Vagina (tissue), 2 donors: Measurements from ENCODE around the gene IRF6. TPM values are rescaled to one million over a fixed set of nuclear protein-coding genes. Genes with fewer than 3 reads are reported as not detected.

Experiments
- DNase-seq, 2 donors: peaks; one replicate each; pipeline ENCODE4 v3.0.0-alpha.2; 2017; ENCODE audit errors: extremely low spot score in 2 of 2
- H3K27ac ChIP-seq: fragments of 200-600 bp; sonication (generic); one replicate; pipeline ENCODE4 v1.5.1; 2019
- H3K27me3 ChIP-seq: fragments of 200-600 bp; sonication (generic); one replicate; pipeline ENCODE4 v1.5.1; 2019
- H3K36me3 ChIP-seq, 2 donors: fragments of 200-600 bp; sonication (generic); one replicate each; pipeline ENCODE4 v1.5.1; 2017 to 2019
- H3K4me1 ChIP-seq: fragments of 200-600 bp; sonication (generic); one replicate; pipeline ENCODE4 v1.5.1; 2019
- H3K4me3 ChIP-seq, 2 donors: fragments of 200-600 bp; sonication (generic); 1 replicate in 1 of 2; 2 replicates in 1 of 2; pipeline ENCODE4 v1.5.1; 2016 to 2019
- H3K9me3 ChIP-seq: fragments of 200-600 bp; sonication (generic); one replicate; pipeline ENCODE4 v1.5.1; 2019
- POLR2A ChIP-seq, 2 donors: fragments of 450-650 bp; IDR thresholded peaks; one replicate each; pipeline ENCODE4 v1.6.1; 2017; ENCODE audit warnings: antibody characterized with exemption in 2 of 2, mild to moderate bottlenecking in 2 of 2, moderate library complexity in 2 of 2
- POLR2AphosphoS5 ChIP-seq, 2 donors: sonication (generic); formaldehyde crosslinking; IDR thresholded peaks; one replicate each; pipeline ENCODE4 v1.9.0; 2017; ENCODE audit warnings: antibody characterized with exemption in 2 of 2, mild to moderate bottlenecking in 2 of 2, low read depth in 1 of 2; ENCODE audit not compliant: insufficient read depth in 1 of 2
- intact Hi-C: fragments of 100-400 bp; cut with DNase I; formaldehyde crosslinking; loops from one replicate; pipeline ENCODE4 v1.15.1; 2023
- total RNA-seq: library from RNA; depleted of rRNA; stranded (reverse); fragments of >200 nt; gene quantifications from one replicate; pipeline ENCODE4 v1.2.3, GENCODE V29; 2016
- TF ChIP-seq, protein P1 (sequence below), 3 experiments: fragments of 450-650 bp in 2 of 3; fragments of 200-600 bp in 1 of 3; sonication (generic) in 1 of 3; IDR thresholded peaks; one replicate each; pipeline ENCODE4 v1.5.1; 2017 to 2019; ENCODE audit warnings: antibody characterized with exemption in 3 of 3, mild to moderate bottlenecking in 2 of 3, moderate library complexity in 2 of 3

The IRF6 gene
- total RNA-seq, 1 donor from 2014 or later: 83.5 TPM

GRCh38 chr1:209755256-209755655 is 50.7 kb downstream of the IRF6 start:
- intact Hi-C loops: no loop called here
- H3K27ac ChIP-seq: no peak overlapping the region

GRCh38 chr1:209752890-209753289 is 53.1 kb downstream of the IRF6 start:
- Histone ChIP-seq H3K9me3 (no peaks in the 10 kb centered on the region), H3K27ac (no peak overlapping the region), H3K27me3 (no peaks in the 10 kb centered on the region), H3K4me3 (no peak overlapping the region), H3K4me1 (no peaks in the 10 kb centered on the region), H3K36me3 (no peaks in the 10 kb centered on the region)
- intact Hi-C loops: no loop called here
- TF ChIP-seq, protein P1, sequence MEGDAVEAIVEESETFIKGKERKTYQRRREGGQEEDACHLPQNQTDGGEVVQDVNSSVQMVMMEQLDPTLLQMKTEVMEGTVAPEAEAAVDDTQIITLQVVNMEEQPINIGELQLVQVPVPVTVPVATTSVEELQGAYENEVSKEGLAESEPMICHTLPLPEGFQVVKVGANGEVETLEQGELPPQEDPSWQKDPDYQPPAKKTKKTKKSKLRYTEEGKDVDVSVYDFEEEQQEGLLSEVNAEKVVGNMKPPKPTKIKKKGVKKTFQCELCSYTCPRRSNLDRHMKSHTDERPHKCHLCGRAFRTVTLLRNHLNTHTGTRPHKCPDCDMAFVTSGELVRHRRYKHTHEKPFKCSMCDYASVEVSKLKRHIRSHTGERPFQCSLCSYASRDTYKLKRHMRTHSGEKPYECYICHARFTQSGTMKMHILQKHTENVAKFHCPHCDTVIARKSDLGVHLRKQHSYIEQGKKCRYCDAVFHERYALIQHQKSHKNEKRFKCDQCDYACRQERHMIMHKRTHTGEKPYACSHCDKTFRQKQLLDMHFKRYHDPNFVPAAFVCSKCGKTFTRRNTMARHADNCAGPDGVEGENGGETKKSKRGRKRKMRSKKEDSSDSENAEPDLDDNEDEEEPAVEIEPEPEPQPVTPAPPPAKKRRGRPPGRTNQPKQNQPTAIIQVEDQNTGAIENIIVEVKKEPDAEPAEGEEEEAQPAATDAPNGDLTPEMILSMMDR (IDR thresholded peaks at IDR 0.05): no peak
- TF ChIP-seq POLR2AphosphoS5 (IDR thresholded peaks at IDR 0.05; ENCODE audit: insufficient read depth in 1 of 2, low read depth in 1 of 2): no peak
- TF ChIP-seq POLR2A (IDR thresholded peaks at IDR 0.05): no peak
- no peak for DNase-seq

More at GRCh38 chr1:209755256-209755655, 50.7 kb downstream of the IRF6 start:
- H3K4me3 ChIP-seq: no peak overlapping the region
- TF ChIP-seq POLR2A (IDR thresholded peaks at IDR 0.05) (no peak), POLR2AphosphoS5 (IDR thresholded peaks at IDR 0.05; ENCODE audit: insufficient read depth in 1 of 2, low read depth in 1 of 2) (no peak)
- TF ChIP-seq, protein P1 (IDR thresholded peaks at IDR 0.05): no peak
- no peaks in the 10 kb centered on the region for H3K4me1 ChIP-seq
- no peak for DNase-seq
- H3K36me3 ChIP-seq: no peaks in the 10 kb centered on the region
- no peaks in the 10 kb centered on the region for H3K27me3 ChIP-seq
- H3K9me3 ChIP-seq: no peaks in the 10 kb centered on the region

DNA sequence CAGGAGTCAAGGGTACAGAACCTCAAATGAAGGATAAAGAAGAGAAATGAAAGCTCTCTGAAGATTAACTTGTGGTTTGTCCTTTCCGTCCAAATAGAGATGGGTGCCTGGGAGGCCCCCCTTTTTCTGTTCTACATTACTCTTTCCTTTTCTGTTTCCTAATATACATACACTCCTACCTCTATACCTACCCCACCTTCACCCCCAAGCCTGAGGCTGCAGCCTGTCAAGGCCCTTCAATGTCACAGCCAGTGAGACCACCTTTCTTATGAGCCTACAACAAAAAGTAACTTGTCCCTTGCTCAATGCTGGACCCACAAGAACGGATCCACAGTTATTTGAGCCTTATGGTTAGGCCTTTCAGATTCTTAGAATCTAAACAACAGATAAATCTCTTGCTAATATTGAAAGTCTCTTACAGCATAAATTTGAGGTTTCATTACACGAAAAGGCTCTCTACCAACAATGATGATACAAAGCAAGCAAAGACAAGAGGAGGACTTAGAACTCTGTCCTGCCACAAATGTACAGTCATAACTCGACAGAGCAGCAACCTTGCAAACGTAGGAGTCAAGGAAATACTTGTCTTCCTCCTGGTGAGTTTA is 54.2 kb downstream of the IRF6 start:
- H3K4me1 ChIP-seq: no peaks in the 10 kb centered on the region
- DNase-seq: no peak
- H3K27ac ChIP-seq: no peak overlapping the region
- intact Hi-C loops: no loop called here
- H3K4me3 ChIP-seq: no peak overlapping the region
- no peaks in the 10 kb centered on the region for H3K36me3 ChIP-seq
- H3K27me3 ChIP-seq: no peaks in the 10 kb centered on the region
- no peaks in the 10 kb centered on the region for H3K9me3 ChIP-seq
- TF ChIP-seq POLR2A (IDR thresholded peaks at IDR 0.05) (no peak), POLR2AphosphoS5 (IDR thresholded peaks at IDR 0.05; ENCODE audit: insufficient read depth in 1 of 2, low read depth in 1 of 2) (no peak)
- TF ChIP-seq, protein P1 (IDR thresholded peaks at IDR 0.05): no peak

DNA sequence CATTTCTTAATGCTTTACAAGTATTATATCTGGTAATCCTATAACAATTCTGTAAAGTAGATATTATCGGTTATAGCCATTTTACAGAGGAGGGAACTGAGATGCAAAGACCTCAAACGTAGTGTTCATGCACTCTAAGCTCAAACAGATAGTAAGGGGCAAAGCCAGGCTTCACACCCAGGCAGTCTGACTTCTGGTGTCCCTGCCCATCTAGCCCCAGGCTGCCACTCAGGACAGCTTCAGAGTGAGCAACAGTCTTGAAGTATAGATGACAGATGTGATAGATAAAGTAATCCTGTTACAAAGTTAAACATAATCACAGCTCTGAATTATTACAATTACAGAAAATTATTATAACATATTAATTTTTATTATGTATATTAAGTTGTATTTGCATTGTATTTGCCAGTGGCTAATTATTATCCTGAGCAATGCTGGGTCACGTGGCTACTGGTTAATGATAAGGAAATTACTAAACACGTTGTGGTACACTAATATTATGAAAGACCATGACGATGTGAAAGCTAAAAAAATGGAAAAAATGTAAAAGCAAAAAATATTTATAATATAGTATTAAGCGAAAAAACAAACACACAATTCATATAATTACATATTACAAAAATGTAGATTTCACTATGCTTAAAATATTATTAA is 56.1 kb downstream of the IRF6 start:
- H3K36me3 ChIP-seq: no peaks in the 10 kb centered on the region
- H3K4me1 ChIP-seq: no peaks in the 10 kb centered on the region
- no peak overlapping the region for H3K27ac ChIP-seq
- H3K9me3 ChIP-seq: no peaks in the 10 kb centered on the region
- no peak for DNase-seq
- intact Hi-C loops: loop anchor here (10.0 kb wide), 1 partner anchor 55 kb away; no protein-coding TSS in a partner anchor
- TF ChIP-seq POLR2AphosphoS5 (IDR thresholded peaks at IDR 0.05; ENCODE audit: insufficient read depth in 1 of 2, low read depth in 1 of 2) (no peak), POLR2A (IDR thresholded peaks at IDR 0.05) (no peak)
- TF ChIP-seq, protein P1 (IDR thresholded peaks at IDR 0.05): no peak
- no peak overlapping the region for H3K4me3 ChIP-seq
- H3K27me3 ChIP-seq: no peaks in the 10 kb centered on the region

DNA sequence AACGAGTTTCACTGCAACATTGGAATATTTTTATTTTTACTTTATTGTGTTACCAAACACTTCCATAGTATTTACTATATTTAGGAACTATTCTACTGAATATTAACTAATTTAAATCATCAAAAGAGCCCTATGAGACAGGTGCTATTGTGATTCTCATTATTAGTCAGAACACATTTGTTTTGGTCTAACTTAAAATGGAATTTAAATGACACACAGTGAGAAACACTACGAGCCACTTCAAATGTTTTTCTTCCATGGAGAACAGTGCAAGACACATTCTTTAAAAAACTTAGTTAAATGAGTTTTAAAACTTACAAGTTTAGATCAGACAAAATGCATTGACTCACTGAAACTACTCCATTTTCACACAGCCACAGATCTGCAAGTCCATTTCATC is 56.7 kb downstream of the IRF6 start:
- intact Hi-C loops: loop anchor here (10.0 kb wide), 1 partner anchor 54 kb away; no protein-coding TSS in a partner anchor
- DNase-seq: no peak
- Histone ChIP-seq H3K27ac (no peak overlapping the region), H3K4me3 (no peak overlapping the region), H3K27me3 (no peaks in the 10 kb centered on the region), H3K36me3 (no peaks in the 10 kb centered on the region), H3K4me1 (no peaks in the 10 kb centered on the region), H3K9me3 (no peaks in the 10 kb centered on the region)
- TF ChIP-seq POLR2AphosphoS5 (IDR thresholded peaks at IDR 0.05; ENCODE audit: insufficient read depth in 1 of 2, low read depth in 1 of 2) (no peak), POLR2A (IDR thresholded peaks at IDR 0.05) (no peak)
- TF ChIP-seq, protein P1 (IDR thresholded peaks at IDR 0.05): no peak
